Measurements from ENCODE around the gene CALML4. TPM values are rescaled to one million over a fixed set of nuclear protein-coding genes. Genes with fewer than 3 reads are reported as not detected.

Gene CALML4
- total RNA-seq, result 4.2 and 4.9 TPM in 2 replicates

GRCh38 chr15:68204776-68205557 lies at the start of gene CALML4:
Gene CALML4 (minus strand): TSS chr15:68205332. CDS start chr15:68205247, 85 bp downstream.

GRCh38 chr15:68229386-68230156 lies 24.4 kb upstream of the CALML4 start, which contains the start of gene CLN6:
Gene CLN6 (minus strand): TSS chr15:68229728. CDS start chr15:68229584, 144 bp downstream.

Other genes with a start within 250 kb of the CALML4 start
- gene PIAS1, start 151.0 kb downstream of the CALML4 start, total RNA-seq, result 34.6 and 42.2 TPM in 2 replicates
- 21.3 and 31.6 TPM in 2 replicates for gene CLN6, start 24.4 kb upstream of the CALML4 start, total RNA-seq
- gene FEM1B, start 72.4 kb upstream of the CALML4 start, total RNA-seq, result 50.8 and 53.9 TPM in 2 replicates
- 0.14 and 1.2 TPM in 2 replicates for gene ITGA11, start 226.8 kb upstream of the CALML4 start, total RNA-seq

Data from thoracic aorta endothelial cell (primary cell).